ENCODE measurements around the gene RABGAP1. TPM values are rescaled to one million over a fixed set of nuclear protein-coding genes. Genes with fewer than 3 reads are reported as not detected.

The RABGAP1 gene
- total RNA-seq, 2 experiments from 2014 or later: 19.8 to 22.0 TPM

DNA sequence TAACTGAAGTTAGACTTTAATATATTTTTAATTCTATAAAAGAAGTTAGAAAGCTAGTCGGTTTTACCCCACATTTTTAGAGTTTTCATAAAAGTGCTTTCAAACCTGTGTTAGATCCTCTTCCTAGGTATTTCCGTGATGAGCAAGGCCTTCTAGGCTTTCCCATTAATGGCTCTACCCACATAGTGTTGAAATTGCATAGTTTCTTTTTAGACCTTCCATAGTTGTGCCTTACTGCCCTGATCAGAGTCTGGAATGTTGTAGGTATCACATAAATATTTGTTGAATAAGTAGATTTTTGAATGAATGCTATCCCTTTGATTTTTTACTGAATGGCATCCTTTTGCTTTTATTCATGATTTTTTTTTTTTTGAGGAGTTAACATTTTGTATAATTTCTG, 47.3 kb downstream of the RABGAP1 start:
- no peak overlapping the region for H3K4me3 Mint-ChIP-seq
- ATAC-seq (no peak), DNase-seq (no peak)
- H3K9me3 Mint-ChIP-seq: no peaks in the 10 kb centered on the region
- intact Hi-C loops (cut with micrococcal nuclease): no loop called here
- peaks cover 7% of the 10 kb centered on the region for H3K4me1 Mint-ChIP-seq (ENCODE audit: low read depth)
- TF ChIP-seq, protein P1, sequence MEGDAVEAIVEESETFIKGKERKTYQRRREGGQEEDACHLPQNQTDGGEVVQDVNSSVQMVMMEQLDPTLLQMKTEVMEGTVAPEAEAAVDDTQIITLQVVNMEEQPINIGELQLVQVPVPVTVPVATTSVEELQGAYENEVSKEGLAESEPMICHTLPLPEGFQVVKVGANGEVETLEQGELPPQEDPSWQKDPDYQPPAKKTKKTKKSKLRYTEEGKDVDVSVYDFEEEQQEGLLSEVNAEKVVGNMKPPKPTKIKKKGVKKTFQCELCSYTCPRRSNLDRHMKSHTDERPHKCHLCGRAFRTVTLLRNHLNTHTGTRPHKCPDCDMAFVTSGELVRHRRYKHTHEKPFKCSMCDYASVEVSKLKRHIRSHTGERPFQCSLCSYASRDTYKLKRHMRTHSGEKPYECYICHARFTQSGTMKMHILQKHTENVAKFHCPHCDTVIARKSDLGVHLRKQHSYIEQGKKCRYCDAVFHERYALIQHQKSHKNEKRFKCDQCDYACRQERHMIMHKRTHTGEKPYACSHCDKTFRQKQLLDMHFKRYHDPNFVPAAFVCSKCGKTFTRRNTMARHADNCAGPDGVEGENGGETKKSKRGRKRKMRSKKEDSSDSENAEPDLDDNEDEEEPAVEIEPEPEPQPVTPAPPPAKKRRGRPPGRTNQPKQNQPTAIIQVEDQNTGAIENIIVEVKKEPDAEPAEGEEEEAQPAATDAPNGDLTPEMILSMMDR (IDR thresholded peaks at IDR 0.05): no peak
- no peaks in the 10 kb centered on the region for H3K27me3 Mint-ChIP-seq
- POLR2A ChIA-PET: no interaction called here
- H3K27ac Mint-ChIP-seq: no peak overlapping the region
- CTCF ChIA-PET: interaction anchor here (1.2 kb wide), 1 partner anchor 153 kb away, joined by 3 read pairs; no protein-coding TSS in a partner anchor
- H3K36me3 Mint-ChIP-seq (ENCODE audit: low read depth): peaks cover 6% of the 10 kb centered on the region

DNA sequence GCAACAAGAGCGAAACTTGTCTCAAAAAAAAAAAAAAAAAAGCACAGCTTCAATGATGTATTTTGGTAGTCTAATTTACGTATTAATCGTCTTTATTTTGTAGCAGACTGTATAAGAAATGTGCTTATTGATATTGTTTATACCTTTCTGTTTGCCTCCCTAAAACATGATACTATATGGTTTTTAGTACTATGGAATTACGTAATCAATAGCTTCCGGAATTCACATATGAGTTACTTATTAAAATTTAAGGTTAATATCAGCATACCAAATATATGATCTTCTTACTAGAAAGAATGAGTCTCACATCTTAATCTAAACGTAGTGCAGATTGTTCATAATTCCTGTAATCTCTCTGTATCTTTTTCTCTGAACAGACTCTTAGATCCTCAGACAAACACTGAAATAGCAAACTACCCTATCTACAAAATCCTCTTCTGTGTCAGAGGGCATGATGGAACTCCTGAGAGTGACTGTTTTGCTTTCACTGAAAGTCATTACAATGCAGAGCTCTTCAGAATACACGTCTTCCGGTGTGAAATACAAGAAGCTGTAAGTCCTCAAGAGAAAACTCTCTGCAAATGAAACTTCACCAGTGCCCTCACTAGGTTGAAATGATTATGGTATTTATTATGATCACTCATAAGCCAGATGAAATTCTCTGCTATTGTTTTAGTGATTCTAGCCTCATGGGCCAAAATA, 48.3 kb downstream of the RABGAP1 start:
- Mint-ChIP-seq H3K9me3 (no peaks in the 10 kb centered on the region), H3K4me1 (ENCODE audit: low read depth) (peaks cover 7% of the 10 kb centered on the region), H3K36me3 (ENCODE audit: low read depth) (peaks cover 6% of the 10 kb centered on the region), H3K4me3 (no peak overlapping the region), H3K27ac (peak overlapping the region; percentile 84), H3K27me3 (no peaks in the 10 kb centered on the region)
- DNase-seq (no peak), ATAC-seq (peak; percentile 50)
- intact Hi-C loops (cut with micrococcal nuclease): no loop called here
- TF ChIP-seq, protein P1 (IDR thresholded peaks at IDR 0.05): no peak
- ChIA-PET POLR2A (interaction anchor here (1.0 kb wide), 1 partner anchor 57 kb away, joined by 4 read pairs; the partner anchor contains the start of gene ZBTB26), CTCF (interaction anchor here (0.8 kb wide), 1 partner anchor 164 kb away, joined by 3 read pairs; no protein-coding TSS in a partner anchor)

DNA sequence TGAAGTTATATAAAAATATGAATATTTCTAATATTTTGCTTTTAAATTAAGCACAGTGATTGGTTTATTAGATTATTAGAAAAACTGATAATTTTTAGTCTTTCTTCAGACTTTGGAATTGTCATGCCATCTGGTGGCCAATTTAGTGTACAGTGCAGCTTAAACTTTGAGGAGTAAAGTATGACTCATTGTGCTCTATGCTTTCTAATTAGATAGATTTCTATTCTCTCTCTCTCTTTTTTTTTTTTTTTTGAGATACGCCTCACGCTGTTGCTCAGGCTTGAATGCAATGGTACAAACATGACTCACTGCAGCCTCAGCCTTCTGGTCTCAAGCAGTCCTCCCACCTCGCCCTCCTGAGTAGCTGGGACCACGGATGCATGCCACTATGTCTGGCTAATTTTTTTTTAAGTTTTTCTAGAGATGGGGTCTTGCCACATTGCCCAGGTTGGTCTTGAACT, 50.6 kb downstream of the RABGAP1 start:
- Mint-ChIP-seq H3K9me3 (no peaks in the 10 kb centered on the region), H3K27ac (no peak overlapping the region), H3K4me3 (no peak overlapping the region), H3K27me3 (no peaks in the 10 kb centered on the region), H3K4me1 (ENCODE audit: low read depth) (peaks cover 7% of the 10 kb centered on the region), H3K36me3 (ENCODE audit: low read depth) (peaks cover 6% of the 10 kb centered on the region)
- peak; percentile 93 for ATAC-seq
- peak; percentile 63 for DNase-seq
- ChIA-PET POLR2A (interaction anchor here (0.6 kb wide), 2 partner anchors 55 to 527 kb away, joined by 3 read pairs; no protein-coding TSS in a partner anchor), CTCF (interaction anchor here (0.6 to 2.0 kb wide), 7 partner anchors 32 to 154 kb away, joined by 3 to 4 read pairs (median 4); no protein-coding TSS in a partner anchor)
- intact Hi-C loops (cut with micrococcal nuclease): no loop called here
- TF ChIP-seq, protein P1 (IDR thresholded peaks at IDR 0.05): peak; percentile 89

DNA sequence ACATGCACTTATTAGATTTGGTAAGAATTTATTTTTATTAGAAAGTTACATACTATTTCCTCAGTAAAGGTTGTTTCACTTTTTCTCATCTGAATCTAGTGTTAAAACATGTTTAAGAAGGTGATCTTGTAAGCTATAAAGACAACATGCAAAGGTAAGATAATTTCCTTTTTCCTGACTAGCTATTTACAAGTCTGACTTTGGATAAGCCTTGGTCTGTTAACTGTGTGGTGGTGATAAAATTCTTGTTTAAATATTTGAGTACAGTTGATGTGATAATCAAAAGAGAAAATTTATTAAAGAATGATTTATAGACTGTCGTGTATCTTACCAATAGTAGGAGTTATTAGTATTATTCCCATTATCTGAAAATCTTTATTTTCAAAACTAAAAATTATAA, 55.8 kb downstream of the RABGAP1 start:
- CTCF ChIA-PET: interaction anchor here (0.8 to 1.3 kb wide), 2 partner anchors 22 to 353 kb away, joined by 4 read pairs; no protein-coding TSS in a partner anchor

More for the DNA sequence above, 55.8 kb downstream of the RABGAP1 start:
- DNase-seq (no peak), ATAC-seq (no peak)
- no peaks in the 10 kb centered on the region for H3K9me3 Mint-ChIP-seq
- POLR2A ChIA-PET: no interaction called here
- intact Hi-C loops (cut with micrococcal nuclease): no loop called here
- H3K27ac Mint-ChIP-seq: no peak overlapping the region
- no peaks in the 10 kb centered on the region for H3K27me3 Mint-ChIP-seq
- peaks cover 3% of the 10 kb centered on the region for H3K4me1 Mint-ChIP-seq (ENCODE audit: low read depth)
- H3K36me3 Mint-ChIP-seq (ENCODE audit: low read depth): peaks cover 14% of the 10 kb centered on the region
- H3K4me3 Mint-ChIP-seq: no peak overlapping the region
- TF ChIP-seq, protein P1 (IDR thresholded peaks at IDR 0.05): no peak
